ENCODE measurements around the gene STPG2. TPM values are rescaled to one million over a fixed set of nuclear protein-coding genes. Genes with fewer than 3 reads are reported as not detected.

Gene STPG2
- total RNA-seq, 6 donors from 2014 or later = 0.30 to 5.2 (median 0.49) TPM; not detected in 1

- Histone ChIP-seq H3K4me1 (no peaks in the 10 kb centered on the region), H3K27ac (no peak overlapping the region), H3K27me3 (no peaks in the 10 kb centered on the region), H3K4me3 (no peak overlapping the region), H3K36me3 (no peaks in the 10 kb centered on the region), H3K9me3 (no peaks in the 10 kb centered on the region)
- DNase-seq = no peak
- 23 to 36% methylated on average over 2 of the region's 2 CpGs for WGBS, 2 donors
- ATAC-seq (ENCODE audit: low FRiP score in 2 of 2) = no peak
- TF ChIP-seq EP300 (IDR thresholded peaks at IDR 0.05) = no peak
- TF ChIP-seq CTCF (IDR thresholded peaks at IDR 0.05) = no peak
- no peak for TF ChIP-seq POLR2AphosphoS5 (IDR thresholded peaks at IDR 0.05)
- no peak for TF ChIP-seq POLR2A (IDR thresholded peaks at IDR 0.05)
Measured at GRCh38 chr4:98092833-98093439, 50.3 kb downstream of the STPG2 start.

GRCh38 chr4:98081936-98082335 is 61.3 kb downstream of the STPG2 start:
- Histone ChIP-seq H3K4me1 (no peaks in the 10 kb centered on the region), H3K27me3 (no peaks in the 10 kb centered on the region), H3K27ac (no peak overlapping the region), H3K36me3 (no peaks in the 10 kb centered on the region), H3K4me3 (no peak overlapping the region), H3K9me3 (no peaks in the 10 kb centered on the region)
- no peak for ATAC-seq (ENCODE audit: low FRiP score in 2 of 2)
- no peak for DNase-seq
- no peak for TF ChIP-seq CTCF (IDR thresholded peaks at IDR 0.05)
- TF ChIP-seq POLR2AphosphoS5 (IDR thresholded peaks at IDR 0.05) = no peak
- no peak for TF ChIP-seq EP300 (IDR thresholded peaks at IDR 0.05)
- no peak for TF ChIP-seq POLR2A (IDR thresholded peaks at IDR 0.05)
- 91 to 93% methylated on average over 2 of the region's 2 CpGs for WGBS, 2 donors

- ATAC-seq (ENCODE audit: low FRiP score in 2 of 2) (no peak), DNase-seq (no peak)
- Histone ChIP-seq H3K9me3 (peaks cover 0 to 5% (median 0%) of the 10 kb centered on the region in 4 donors), H3K4me1 (no peaks in the 10 kb centered on the region), H3K36me3 (no peaks in the 10 kb centered on the region), H3K27ac (no peak overlapping the region), H3K27me3 (no peaks in the 10 kb centered on the region), H3K4me3 (no peak overlapping the region)
- WGBS, 2 donors = 61 to 68% methylated on average over 2 of the region's 2 CpGs
- no peak for TF ChIP-seq POLR2AphosphoS5 (IDR thresholded peaks at IDR 0.05)
- no peak for TF ChIP-seq CTCF (IDR thresholded peaks at IDR 0.05)
- no peak for TF ChIP-seq EP300 (IDR thresholded peaks at IDR 0.05)
- no peak for TF ChIP-seq POLR2A (IDR thresholded peaks at IDR 0.05)
Measured at GRCh38 chr4:98068495-98068894, 74.8 kb downstream of the STPG2 start.

- TF ChIP-seq EP300 (IDR thresholded peaks at IDR 0.05) (no peak), CTCF (IDR thresholded peaks at IDR 0.05) (no peak), POLR2A (IDR thresholded peaks at IDR 0.05) (no peak), POLR2AphosphoS5 (IDR thresholded peaks at IDR 0.05) (no peak)
- H3K27me3 ChIP-seq = no peaks in the 10 kb centered on the region
- H3K27ac ChIP-seq = no peak overlapping the region
- no peaks in the 10 kb centered on the region for H3K36me3 ChIP-seq
- peaks cover 0 to 9% (median 2%) of the 10 kb centered on the region in 4 donors for H3K9me3 ChIP-seq
- WGBS, 2 donors = 82 to 84% methylated on average over 3 to 7 of the region's 7 CpGs
- H3K4me1 ChIP-seq = no peaks in the 10 kb centered on the region
- no peak overlapping the region for H3K4me3 ChIP-seq
- DNase-seq = peak in 1 of 2 donors; percentile 20
- peak; percentile 16 to 66 for ATAC-seq (ENCODE audit: low FRiP score in 2 of 2)
Measured at GRCh38 chr4:98055800-98056501, 87.3 kb downstream of the STPG2 start.
